ENCODE data around the gene DERL3.

DERL3 gene

GRCh38 chr22:23837911-23838680, 710 bp downstream of the DERL3 start:
- H3K27ac Mint-ChIP-seq = peak overlapping the region; percentile 93
- H3K4me1 Mint-ChIP-seq = peaks cover 28% of the 10 kb centered on the region
- H3K9me3 Mint-ChIP-seq = no peaks in the 10 kb centered on the region
- peak overlapping the region; percentile 88 for H3K4me3 Mint-ChIP-seq
- ATAC-seq (no peak), DNase-seq (peak; percentile 20)
- H3K36me3 Mint-ChIP-seq (ENCODE audit: low read depth) = peaks cover 9% of the 10 kb centered on the region
- peaks cover 3% of the 10 kb centered on the region for H3K27me3 Mint-ChIP-seq

GRCh38 chr22:23837496-23837859, 1.3 kb downstream of the DERL3 start:
- Mint-ChIP-seq H3K27ac (no peak overlapping the region), H3K9me3 (no peaks in the 10 kb centered on the region)
- ATAC-seq = no peak

GRCh38 chr22:23836692-23837495, 1.9 kb downstream of the DERL3 start:
- peaks cover 9% of the 10 kb centered on the region for H3K36me3 Mint-ChIP-seq (ENCODE audit: low read depth)
- no peaks in the 10 kb centered on the region for H3K9me3 Mint-ChIP-seq
- H3K4me3 Mint-ChIP-seq = peak overlapping the region; percentile 88
- H3K4me1 Mint-ChIP-seq = peaks cover 28% of the 10 kb centered on the region
- ATAC-seq (no peak), DNase-seq (no peak)
- H3K27me3 Mint-ChIP-seq = peaks cover 3% of the 10 kb centered on the region
- no peak overlapping the region for H3K27ac Mint-ChIP-seq

More at GRCh38 chr22:23837496-23837859, 1.3 kb downstream of the DERL3 start:
- Mint-ChIP-seq H3K4me1 (peaks cover 28% of the 10 kb centered on the region), H3K36me3 (ENCODE audit: low read depth) (peaks cover 9% of the 10 kb centered on the region), H3K27me3 (peaks cover 3% of the 10 kb centered on the region), H3K4me3 (peak overlapping the region; percentile 88)
- no peak for DNase-seq

GRCh38 chr22:23836281-23836680, 2.5 kb downstream of the DERL3 start:
- Mint-ChIP-seq H3K27ac (no peak overlapping the region), H3K27me3 (peaks cover 3% of the 10 kb centered on the region), H3K4me3 (peak overlapping the region; percentile 21), H3K9me3 (no peaks in the 10 kb centered on the region), H3K4me1 (peaks cover 28% of the 10 kb centered on the region), H3K36me3 (ENCODE audit: low read depth) (peaks cover 10% of the 10 kb centered on the region)
- ATAC-seq = no peak
- no peak for DNase-seq

- H3K36me3 Mint-ChIP-seq (ENCODE audit: low read depth) = peaks cover 15% of the 10 kb centered on the region
- H3K27ac Mint-ChIP-seq = no peak overlapping the region
- no peaks in the 10 kb centered on the region for H3K9me3 Mint-ChIP-seq
- H3K27me3 Mint-ChIP-seq = peaks cover 3% of the 10 kb centered on the region
- DNase-seq (no peak), ATAC-seq (no peak)
- H3K4me1 Mint-ChIP-seq = peaks cover 28% of the 10 kb centered on the region
- no peak overlapping the region for H3K4me3 Mint-ChIP-seq
These were observed 3.2 kb downstream of the DERL3 start for GRCh38 chr22:23835484-23836144.

- H3K9me3 Mint-ChIP-seq = no peaks in the 10 kb centered on the region
- H3K27ac Mint-ChIP-seq = no peak overlapping the region
- H3K4me3 Mint-ChIP-seq = no peak overlapping the region
- H3K27me3 Mint-ChIP-seq = peaks cover 3% of the 10 kb centered on the region
- H3K36me3 Mint-ChIP-seq (ENCODE audit: low read depth) = peaks cover 18% of the 10 kb centered on the region
- DNase-seq (no peak), ATAC-seq (no peak)
- H3K4me1 Mint-ChIP-seq = peaks cover 28% of the 10 kb centered on the region
These were observed 3.9 kb downstream of the DERL3 start for GRCh38 chr22:23834793-23835483.

- Mint-ChIP-seq H3K4me1 (peaks cover 24% of the 10 kb centered on the region), H3K27ac (no peak overlapping the region), H3K36me3 (ENCODE audit: low read depth) (peaks cover 18% of the 10 kb centered on the region), H3K9me3 (no peaks in the 10 kb centered on the region), H3K27me3 (peaks cover 3% of the 10 kb centered on the region), H3K4me3 (no peak overlapping the region)
- DNase-seq (no peak), ATAC-seq (no peak)
These were observed 4.4 kb downstream of the DERL3 start for GRCh38 chr22:23834406-23834792.

GRCh38 chr22:23833911-23834317, 4.9 kb downstream of the DERL3 start:
- Mint-ChIP-seq H3K36me3 (ENCODE audit: low read depth) (peaks cover 17% of the 10 kb centered on the region), H3K4me3 (no peak overlapping the region), H3K27ac (no peak overlapping the region), H3K4me1 (peaks cover 19% of the 10 kb centered on the region), H3K9me3 (no peaks in the 10 kb centered on the region), H3K27me3 (peaks cover 1% of the 10 kb centered on the region)
- no peak for ATAC-seq
- no peak for DNase-seq

GRCh38 chr22:23833017-23833751, 5.6 kb downstream of the DERL3 start:
- Mint-ChIP-seq H3K4me1 (peaks cover 15% of the 10 kb centered on the region), H3K27me3 (no peaks in the 10 kb centered on the region), H3K27ac (no peak overlapping the region), H3K36me3 (ENCODE audit: low read depth) (peaks cover 18% of the 10 kb centered on the region), H3K9me3 (no peaks in the 10 kb centered on the region), H3K4me3 (no peak overlapping the region)
- DNase-seq = no peak
- no peak for ATAC-seq

- no peaks in the 10 kb centered on the region for H3K27me3 Mint-ChIP-seq
- H3K4me3 Mint-ChIP-seq = no peak overlapping the region
- DNase-seq = no peak
- peaks cover 10% of the 10 kb centered on the region for H3K4me1 Mint-ChIP-seq
- peaks cover 18% of the 10 kb centered on the region for H3K36me3 Mint-ChIP-seq (ENCODE audit: low read depth)
- ATAC-seq = no peak
- no peak overlapping the region for H3K27ac Mint-ChIP-seq
- H3K9me3 Mint-ChIP-seq = no peaks in the 10 kb centered on the region
These were observed 6.4 kb downstream of the DERL3 start for GRCh38 chr22:23832226-23833016.

- DNase-seq (no peak), ATAC-seq (no peak)
- H3K27me3 Mint-ChIP-seq = no peaks in the 10 kb centered on the region
- H3K27ac Mint-ChIP-seq = no peak overlapping the region
- H3K4me1 Mint-ChIP-seq = peaks cover 6% of the 10 kb centered on the region
- no peaks in the 10 kb centered on the region for H3K9me3 Mint-ChIP-seq
- no peak overlapping the region for H3K4me3 Mint-ChIP-seq
- peaks cover 16% of the 10 kb centered on the region for H3K36me3 Mint-ChIP-seq (ENCODE audit: low read depth)
These were observed 7.0 kb downstream of the DERL3 start for GRCh38 chr22:23831781-23832180.

GRCh38 chr22:23831261-23831660, 7.5 kb downstream of the DERL3 start:
- Mint-ChIP-seq H3K27ac (no peak overlapping the region), H3K4me3 (no peak overlapping the region), H3K4me1 (peaks cover 5% of the 10 kb centered on the region), H3K9me3 (no peaks in the 10 kb centered on the region), H3K27me3 (no peaks in the 10 kb centered on the region), H3K36me3 (ENCODE audit: low read depth) (peaks cover 17% of the 10 kb centered on the region)
- no peak for DNase-seq
- no peak for ATAC-seq

GRCh38 chr22:23829845-23830372, 8.9 kb downstream of the DERL3 start:
- DNase-seq (no peak), ATAC-seq (no peak)
- H3K4me1 Mint-ChIP-seq = peaks cover 5% of the 10 kb centered on the region
- H3K27ac Mint-ChIP-seq = no peak overlapping the region
- no peaks in the 10 kb centered on the region for H3K9me3 Mint-ChIP-seq
- peaks cover 17% of the 10 kb centered on the region for H3K36me3 Mint-ChIP-seq (ENCODE audit: low read depth)
- H3K27me3 Mint-ChIP-seq = no peaks in the 10 kb centered on the region
- no peak overlapping the region for H3K4me3 Mint-ChIP-seq
